ENCODE data around the gene CARD19.

CARD19 gene

DNA sequence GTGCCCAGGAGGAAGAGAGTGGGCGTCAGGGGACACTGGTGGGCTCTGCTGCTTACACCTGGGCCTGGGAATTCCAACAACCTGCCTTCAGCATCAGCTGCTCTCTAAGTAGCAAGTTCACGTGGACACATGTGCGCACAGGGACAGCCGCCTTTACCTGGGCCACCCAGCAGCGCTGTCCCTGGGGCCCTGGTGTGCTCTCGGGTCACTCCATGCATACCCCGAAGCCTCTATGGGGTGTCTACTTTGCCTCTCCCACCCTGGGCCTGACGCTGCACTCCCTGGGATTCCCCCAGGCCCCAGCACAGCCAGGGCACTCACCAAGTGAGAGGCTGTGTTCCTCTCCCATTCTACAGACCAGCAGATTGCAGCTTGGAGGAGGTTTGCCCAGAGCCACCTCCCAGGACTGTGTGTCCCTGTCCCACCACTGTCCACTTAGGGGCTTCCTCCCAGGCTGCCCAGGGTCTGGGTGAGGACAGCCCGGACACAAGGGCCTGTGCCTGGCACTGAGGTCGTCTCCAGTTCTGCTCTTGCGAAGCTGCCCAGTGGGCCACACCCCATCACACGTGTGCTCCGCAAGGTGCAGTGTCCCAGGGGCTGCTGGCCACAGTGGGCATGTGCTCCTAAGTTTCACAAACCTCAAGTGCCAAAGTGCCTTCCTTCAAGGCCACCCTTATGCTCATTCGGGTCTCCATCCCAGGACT, 32.1 kb downstream of the CARD19 start:
- H3K9me3 ChIP-seq (ENCODE audit: low read length), result no peaks in the 10 kb centered on the region
- H3K36me3 ChIP-seq (ENCODE audit: insufficient read depth, low read length), result peaks cover 30% of the 10 kb centered on the region
- no peak overlapping the region for H3K4me3 ChIP-seq (ENCODE audit: low read depth in 1 of 2, low read length in 2 of 2)
- peak overlapping the region; percentile 100 for H3K27ac ChIP-seq (ENCODE audit: low read depth, low read length)
- no peak overlapping the region for H3K9ac ChIP-seq (ENCODE audit: low read length)
- H3K27me3 ChIP-seq (ENCODE audit: control insufficient read depth in 1 of 2, insufficient read depth in 2 of 2, low read length in 2 of 2), result no peaks in the 10 kb centered on the region
- peaks cover 73% of the 10 kb centered on the region for H3K4me1 ChIP-seq (ENCODE audit: insufficient read depth, low read length)

DNA sequence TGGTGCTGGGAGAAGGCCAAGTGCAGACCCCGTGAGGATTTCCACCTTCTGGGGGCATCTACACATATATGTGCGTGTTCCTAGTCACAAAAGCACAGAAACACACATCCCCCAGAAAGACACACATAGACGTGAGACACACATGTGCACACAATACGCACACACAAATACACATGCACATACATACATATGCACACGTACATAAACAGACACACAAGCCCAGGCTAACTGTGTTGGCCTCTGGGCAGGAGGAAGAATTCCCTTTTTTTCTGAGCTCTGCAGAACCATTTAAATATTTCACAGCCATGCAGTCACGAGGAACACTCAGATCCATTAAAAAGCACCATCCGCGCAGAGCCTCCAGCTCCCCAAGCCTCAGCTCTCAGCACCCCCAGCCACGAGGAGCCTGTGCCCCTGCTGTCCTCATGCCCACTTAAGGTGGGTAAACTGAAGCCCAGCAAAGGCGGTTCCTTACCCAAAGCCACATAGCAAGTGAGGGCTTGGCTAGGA, 32.8 kb downstream of the CARD19 start:
- Histone ChIP-seq H3K27ac (ENCODE audit: low read depth, low read length) (peak overlapping the region; percentile 100), H3K36me3 (ENCODE audit: insufficient read depth, low read length) (peaks cover 24% of the 10 kb centered on the region), H3K27me3 (ENCODE audit: control insufficient read depth in 1 of 2, insufficient read depth in 2 of 2, low read length in 2 of 2) (no peaks in the 10 kb centered on the region), H3K9me3 (ENCODE audit: low read length) (no peaks in the 10 kb centered on the region), H3K4me1 (ENCODE audit: insufficient read depth, low read length) (peaks cover 74% of the 10 kb centered on the region), H3K9ac (ENCODE audit: low read length) (no peak overlapping the region), H3K4me3 (ENCODE audit: low read depth in 1 of 2, low read length in 2 of 2) (peak overlapping the region in 1 of 2 donors; percentile 5)

DNA sequence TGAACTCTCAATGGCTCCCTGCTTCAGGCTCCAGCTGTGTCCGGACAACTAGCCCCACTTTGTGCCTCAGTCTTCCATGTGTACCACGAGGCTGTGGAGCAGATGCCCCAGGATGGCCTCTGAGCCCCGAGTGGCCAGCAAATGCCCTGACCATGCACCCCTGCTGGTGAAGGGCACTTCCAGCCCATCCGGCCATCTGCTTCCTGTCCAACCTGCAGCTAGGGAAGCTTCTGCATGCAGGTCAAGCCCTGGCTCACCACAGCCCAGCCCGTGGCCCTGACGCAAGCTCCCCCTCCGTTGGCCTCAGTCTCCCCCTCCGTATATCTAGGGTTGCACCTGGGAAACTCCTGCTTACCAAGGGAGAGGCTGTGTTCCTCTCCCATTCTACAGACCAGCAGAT, 33.3 kb downstream of the CARD19 start:
- peak overlapping the region; percentile 8 for H3K9ac ChIP-seq (ENCODE audit: low read length)

DNA sequence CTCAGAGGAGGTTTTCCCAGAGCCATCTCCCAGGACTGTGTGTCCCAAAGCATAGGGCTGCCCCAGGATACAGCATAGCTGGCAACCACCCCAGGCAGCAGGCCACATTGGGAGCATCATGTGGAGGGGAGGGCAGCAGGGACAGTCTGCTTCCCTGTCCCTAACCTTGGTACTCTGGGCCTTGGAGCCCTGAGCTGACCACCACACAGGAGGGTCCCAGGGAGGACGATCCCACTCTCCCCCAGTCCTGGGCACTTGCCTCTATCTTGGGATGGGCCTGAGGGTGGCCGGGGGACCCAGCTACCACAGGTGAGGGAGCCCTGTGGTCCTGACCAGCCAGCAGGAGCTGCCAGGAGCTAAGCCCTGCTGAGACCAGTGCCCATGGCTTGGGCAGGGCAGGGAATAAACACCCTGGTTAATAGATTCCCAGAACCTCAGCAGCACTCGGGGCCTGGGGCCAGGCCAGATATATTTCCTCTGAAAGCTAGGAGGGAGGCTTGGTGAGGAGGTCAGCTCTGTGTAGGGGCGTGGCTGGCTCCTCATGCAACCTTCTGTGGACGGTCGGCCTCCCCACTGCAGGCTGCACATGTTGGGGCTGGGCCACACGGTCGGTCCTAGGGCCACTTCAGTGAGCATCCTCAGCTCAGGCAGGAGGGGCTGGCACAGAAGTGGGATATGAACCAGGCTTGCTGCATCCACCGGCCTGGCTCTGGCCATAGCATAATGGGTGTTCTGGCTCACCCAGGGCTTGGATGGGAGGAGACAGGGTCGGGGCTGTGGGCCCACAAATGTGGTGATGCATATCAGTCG, 33.9 kb downstream of the CARD19 start:
- Histone ChIP-seq H3K27ac (ENCODE audit: low read depth, low read length) (peak overlapping the region; percentile 100), H3K4me3 (ENCODE audit: low read depth in 1 of 2, low read length in 2 of 2) (peak overlapping the region in 1 of 2 donors; percentile 5), H3K4me1 (ENCODE audit: insufficient read depth, low read length) (peaks cover 77% of the 10 kb centered on the region), H3K9ac (ENCODE audit: low read length) (peak overlapping the region; percentile 8), H3K9me3 (ENCODE audit: low read length) (no peaks in the 10 kb centered on the region), H3K36me3 (ENCODE audit: insufficient read depth, low read length) (peaks cover 14% of the 10 kb centered on the region), H3K27me3 (ENCODE audit: control insufficient read depth in 1 of 2, insufficient read depth in 2 of 2, low read length in 2 of 2) (no peaks in the 10 kb centered on the region)

More for the DNA sequence above, 33.3 kb downstream of the CARD19 start:
- Histone ChIP-seq H3K36me3 (ENCODE audit: insufficient read depth, low read length) (peaks cover 19% of the 10 kb centered on the region), H3K27me3 (ENCODE audit: control insufficient read depth in 1 of 2, insufficient read depth in 2 of 2, low read length in 2 of 2) (no peaks in the 10 kb centered on the region), H3K4me3 (ENCODE audit: low read depth in 1 of 2, low read length in 2 of 2) (peak overlapping the region in 1 of 2 donors; percentile 5), H3K9me3 (ENCODE audit: low read length) (no peaks in the 10 kb centered on the region), H3K27ac (ENCODE audit: low read depth, low read length) (peak overlapping the region; percentile 100), H3K4me1 (ENCODE audit: insufficient read depth, low read length) (peaks cover 74% of the 10 kb centered on the region)

DNA sequence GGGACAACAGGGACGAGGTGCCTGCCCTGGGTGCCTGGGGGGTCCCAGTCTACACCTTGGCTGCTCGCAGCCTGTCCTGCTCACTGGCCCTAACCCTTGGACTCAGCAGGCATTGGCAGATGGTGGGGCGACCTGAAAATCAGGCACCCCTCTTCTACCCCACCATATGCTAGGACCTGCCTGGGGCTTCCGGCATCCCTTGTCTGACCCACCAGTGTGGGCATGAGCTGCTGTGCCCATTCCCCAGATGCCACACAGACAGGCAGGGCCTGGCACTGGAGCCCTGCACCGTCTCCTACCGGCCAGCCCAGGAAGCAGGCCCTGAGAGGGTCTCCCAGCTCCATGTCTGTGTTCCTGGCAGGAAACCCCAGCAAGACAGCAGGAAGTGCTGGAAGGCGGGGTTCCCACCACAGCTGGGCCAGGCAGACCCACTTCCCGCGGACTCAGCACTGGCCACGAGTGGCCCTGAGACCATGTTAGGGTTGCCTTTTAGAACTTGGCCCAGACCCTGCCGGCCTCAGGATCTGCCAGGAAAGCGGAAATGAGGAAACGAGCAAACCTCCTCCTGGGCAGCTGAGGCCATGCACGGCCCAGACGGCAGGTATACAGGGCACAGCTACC, 35.0 kb downstream of the CARD19 start:
- H3K4me1 ChIP-seq (ENCODE audit: insufficient read depth, low read length), result peaks cover 83% of the 10 kb centered on the region
- H3K27ac ChIP-seq (ENCODE audit: low read depth, low read length), result peak overlapping the region; percentile 100
- no peaks in the 10 kb centered on the region for H3K9me3 ChIP-seq (ENCODE audit: low read length)
- peak overlapping the region in 1 of 2 donors; percentile 88 for H3K4me3 ChIP-seq (ENCODE audit: low read depth in 1 of 2, low read length in 2 of 2)
- H3K9ac ChIP-seq (ENCODE audit: low read length), result peak overlapping the region; percentile 98
- no peaks in the 10 kb centered on the region for H3K27me3 ChIP-seq (ENCODE audit: control insufficient read depth in 1 of 2, insufficient read depth in 2 of 2, low read length in 2 of 2)
- H3K36me3 ChIP-seq (ENCODE audit: insufficient read depth, low read length), result peaks cover 3% of the 10 kb centered on the region

DNA sequence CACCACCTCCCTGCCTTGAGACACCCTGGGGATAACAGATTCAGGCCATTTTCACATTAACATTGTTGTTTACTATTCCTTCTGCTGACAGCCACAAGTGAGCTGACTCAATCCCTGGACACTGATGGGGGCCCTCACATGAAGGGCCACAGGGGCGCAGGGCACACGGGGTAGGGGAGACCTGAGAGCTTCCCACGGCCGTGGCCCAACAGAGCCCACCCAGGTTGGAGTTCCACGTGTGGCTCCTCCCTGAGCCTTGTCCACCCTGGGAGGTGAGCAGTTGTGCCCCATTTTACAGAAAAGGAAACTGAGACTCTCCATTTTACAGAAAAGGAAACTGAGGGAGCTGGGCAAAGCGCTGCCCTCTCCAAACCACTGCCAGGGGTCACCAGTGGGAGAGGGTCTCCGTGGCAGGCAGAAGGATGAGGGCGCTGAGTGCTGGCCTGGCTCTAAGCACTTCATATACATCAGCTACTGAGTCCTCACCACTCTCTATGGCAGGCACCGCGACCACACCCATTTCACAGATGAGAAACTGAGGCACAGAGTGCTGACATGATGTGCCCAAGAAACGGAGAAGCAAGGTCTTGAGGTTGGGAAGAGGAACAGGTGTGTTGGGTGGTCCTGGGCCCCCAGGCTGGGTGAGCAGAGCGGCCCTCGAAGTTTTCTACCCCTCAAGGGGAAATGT, 35.7 kb downstream of the CARD19 start:
- Histone ChIP-seq H3K9ac (ENCODE audit: low read length) (peak overlapping the region; percentile 98), H3K4me3 (ENCODE audit: low read depth in 1 of 2, low read length in 2 of 2) (peak overlapping the region in 1 of 2 donors; percentile 88), H3K27me3 (ENCODE audit: control insufficient read depth in 1 of 2, insufficient read depth in 2 of 2, low read length in 2 of 2) (no peaks in the 10 kb centered on the region), H3K36me3 (ENCODE audit: insufficient read depth, low read length) (no peaks in the 10 kb centered on the region), H3K27ac (ENCODE audit: low read depth, low read length) (peak overlapping the region; percentile 100), H3K9me3 (ENCODE audit: low read length) (no peaks in the 10 kb centered on the region), H3K4me1 (ENCODE audit: insufficient read depth, low read length) (peaks cover 80% of the 10 kb centered on the region)

DNA sequence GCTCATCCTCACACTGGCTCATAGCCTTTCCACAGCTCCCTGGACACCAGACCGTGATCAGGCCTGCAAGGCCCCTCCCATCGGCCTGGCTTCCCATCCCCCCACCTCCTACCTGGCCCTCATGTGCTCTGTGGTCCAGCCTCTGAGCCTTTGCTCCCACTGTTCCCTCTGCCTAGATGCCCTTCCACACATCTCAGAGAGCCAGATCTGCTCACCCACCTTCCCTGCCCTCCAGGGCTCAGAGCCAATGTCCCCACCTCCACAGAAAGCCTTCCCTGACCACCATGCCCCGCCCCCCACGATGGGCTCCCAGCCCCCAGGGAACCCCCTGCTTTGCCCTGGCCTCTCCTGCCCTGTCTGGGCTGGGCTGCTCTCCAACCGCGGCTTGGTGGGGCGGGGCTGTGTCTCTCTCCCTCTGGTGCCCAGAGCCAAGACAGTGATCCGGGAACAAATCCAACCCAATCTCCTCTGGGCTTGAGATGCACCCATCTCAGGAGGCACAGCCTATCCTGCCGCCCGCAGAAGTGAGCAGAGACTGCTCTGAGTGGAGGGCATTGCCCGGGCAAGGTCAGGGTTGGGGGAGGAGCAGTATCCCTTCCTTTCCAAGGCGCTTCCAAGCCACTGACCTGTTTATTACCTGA, 36.4 kb downstream of the CARD19 start:
- no peaks in the 10 kb centered on the region for H3K9me3 ChIP-seq (ENCODE audit: low read length)
- no peaks in the 10 kb centered on the region for H3K27me3 ChIP-seq (ENCODE audit: control insufficient read depth in 1 of 2, insufficient read depth in 2 of 2, low read length in 2 of 2)
- H3K4me3 ChIP-seq (ENCODE audit: low read depth in 1 of 2, low read length in 2 of 2), result peak overlapping the region; percentile 17 to 88
- peak overlapping the region; percentile 100 for H3K27ac ChIP-seq (ENCODE audit: low read depth, low read length)
- H3K9ac ChIP-seq (ENCODE audit: low read length), result peak overlapping the region; percentile 98
- H3K36me3 ChIP-seq (ENCODE audit: insufficient read depth, low read length), result no peaks in the 10 kb centered on the region
- H3K4me1 ChIP-seq (ENCODE audit: insufficient read depth, low read length), result peaks cover 73% of the 10 kb centered on the region

DNA sequence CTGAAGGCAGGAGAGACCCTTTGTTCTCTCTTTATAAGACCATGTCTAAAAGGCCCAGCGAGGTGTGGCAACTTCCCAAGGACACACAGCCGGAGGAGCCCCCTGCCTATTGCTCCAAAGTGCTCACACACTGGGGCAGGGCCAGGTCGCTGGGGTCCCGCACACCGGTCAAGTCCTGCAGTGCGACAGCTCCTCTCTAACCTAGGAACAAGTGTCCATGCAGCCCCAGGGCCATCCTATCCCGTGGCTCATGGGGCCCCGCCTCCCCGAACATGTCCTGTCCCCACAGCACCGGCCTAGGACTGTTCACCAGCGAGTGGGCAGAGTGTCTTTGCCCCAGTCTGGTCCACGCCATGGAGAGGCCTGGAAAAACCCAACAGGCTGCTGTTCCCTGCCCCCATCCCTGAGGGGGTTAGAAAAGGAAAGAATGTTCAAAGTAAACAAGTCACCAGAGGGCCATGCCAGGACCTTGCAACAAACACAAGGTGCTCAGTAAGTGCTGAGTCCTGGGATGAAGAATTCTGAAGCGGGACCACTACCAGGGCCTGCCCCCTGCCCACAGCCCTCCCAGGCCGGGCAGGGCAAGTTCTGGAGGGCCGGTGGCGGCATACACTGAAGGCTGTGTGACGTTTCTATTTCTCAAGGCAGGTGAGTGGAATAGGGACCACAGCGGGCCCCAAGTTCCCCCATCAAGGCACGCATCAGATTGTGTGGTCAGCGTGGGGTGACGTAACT, 37.1 kb downstream of the CARD19 start:
- Histone ChIP-seq H3K9me3 (ENCODE audit: low read length) (no peaks in the 10 kb centered on the region), H3K4me3 (ENCODE audit: low read depth in 1 of 2, low read length in 2 of 2) (peak overlapping the region; percentile 88 to 92), H3K36me3 (ENCODE audit: insufficient read depth, low read length) (no peaks in the 10 kb centered on the region), H3K4me1 (ENCODE audit: insufficient read depth, low read length) (peaks cover 66% of the 10 kb centered on the region), H3K9ac (ENCODE audit: low read length) (peak overlapping the region; percentile 98), H3K27ac (ENCODE audit: low read depth, low read length) (peak overlapping the region; percentile 100), H3K27me3 (ENCODE audit: control insufficient read depth in 1 of 2, insufficient read depth in 2 of 2, low read length in 2 of 2) (no peaks in the 10 kb centered on the region)

DNA sequence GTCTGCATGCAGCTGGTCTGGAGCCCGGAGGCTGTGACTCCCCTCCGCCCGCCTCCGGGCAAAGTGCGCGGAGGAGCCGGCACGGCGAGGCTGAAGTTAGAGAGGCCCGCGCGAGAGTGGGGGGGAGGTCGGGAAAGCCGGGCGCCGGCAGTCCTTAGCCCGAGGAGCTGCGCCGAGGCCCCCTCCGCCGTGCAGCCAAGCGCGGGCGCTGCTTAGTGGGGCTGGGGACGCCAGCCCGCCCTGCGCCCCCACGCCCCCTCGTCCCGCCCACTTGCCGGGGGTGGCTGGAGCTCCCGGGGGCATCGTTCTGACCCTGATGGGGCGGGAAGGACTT, 37.6 kb downstream of the CARD19 start:
- H3K9me3 ChIP-seq (ENCODE audit: low read length), result no peaks in the 10 kb centered on the region
- peaks cover 61% of the 10 kb centered on the region for H3K4me1 ChIP-seq (ENCODE audit: insufficient read depth, low read length)
- H3K9ac ChIP-seq (ENCODE audit: low read length), result peak overlapping the region; percentile 98
- no peaks in the 10 kb centered on the region for H3K36me3 ChIP-seq (ENCODE audit: insufficient read depth, low read length)
- no peaks in the 10 kb centered on the region for H3K27me3 ChIP-seq (ENCODE audit: control insufficient read depth in 1 of 2, insufficient read depth in 2 of 2, low read length in 2 of 2)
- H3K4me3 ChIP-seq (ENCODE audit: low read depth in 1 of 2, low read length in 2 of 2), result peak overlapping the region; percentile 88 to 92
- peak overlapping the region; percentile 100 for H3K27ac ChIP-seq (ENCODE audit: low read depth, low read length)

DNA sequence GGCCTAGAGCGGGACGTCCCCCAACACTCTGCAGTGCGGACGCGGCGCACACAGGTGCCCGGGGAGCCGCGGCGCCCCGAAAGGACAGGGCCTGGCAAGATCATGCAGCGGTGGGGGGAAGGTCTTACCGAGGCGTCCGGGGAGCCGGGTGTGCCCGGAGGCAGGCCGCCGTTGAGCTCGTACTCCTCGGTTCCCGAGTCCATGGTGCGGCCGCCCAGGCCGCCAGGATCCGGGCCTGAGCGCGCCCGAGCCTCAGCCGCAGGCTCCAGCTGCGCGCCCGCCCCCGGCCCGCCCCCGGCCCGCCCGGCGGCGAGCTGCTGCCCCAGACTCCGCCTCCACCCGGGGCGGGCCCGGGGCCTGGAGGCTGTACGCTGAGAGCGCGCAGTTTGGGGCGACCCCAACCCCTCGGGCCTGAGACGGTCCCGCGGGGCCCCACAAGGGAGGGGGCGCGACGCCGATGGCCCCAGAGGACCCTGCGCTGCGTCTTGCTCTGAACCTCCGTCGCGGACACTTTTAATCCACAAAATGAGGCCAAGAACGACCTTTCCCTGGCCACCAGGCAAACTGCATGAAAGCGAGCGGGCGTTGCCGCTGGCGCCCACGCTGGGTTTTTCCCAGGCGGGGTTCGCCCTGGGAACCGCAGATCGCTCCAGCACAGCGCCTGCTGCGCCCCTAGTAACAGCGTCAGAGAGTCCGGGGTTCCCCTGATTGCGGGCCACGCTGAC, 38.2 kb downstream of the CARD19 start, which contains the start of gene NINJ1:
Gene NINJ1, minus strand, starts transcription at position 237 of the 725 bp plus-strand sequence. Its CDS starts 34 bp downstream, at position 203.
- Histone ChIP-seq H3K27ac (ENCODE audit: low read depth, low read length) (peak within 1 kb of the TSS; percentile 100), H3K9me3 (ENCODE audit: low read length) (no peaks in the 10 kb centered on the region), H3K36me3 (ENCODE audit: insufficient read depth, low read length) (no peaks in the 10 kb centered on the region), H3K4me1 (ENCODE audit: insufficient read depth, low read length) (peaks cover 56% of the 10 kb centered on the region), H3K9ac (ENCODE audit: low read length) (peak within 1 kb of the TSS; percentile 98), H3K27me3 (ENCODE audit: control insufficient read depth in 1 of 2, insufficient read depth in 2 of 2, low read length in 2 of 2) (no peaks in the 10 kb centered on the region), H3K4me3 (ENCODE audit: low read depth in 1 of 2, low read length in 2 of 2) (peak within 1 kb of the TSS; percentile 88 to 92)
